DOHH2 (cell line): Measurements from ENCODE around the gene SOX1.

Experiments used
- CTCF ChIP-seq: fragments of 200-600 bp; sonication (generic); IDR thresholded peaks from one replicate; pipeline ENCODE4 v1.5.1; 2014; ENCODE audit warnings: antibody characterized with exemption, mild to moderate bottlenecking, low read depth, low read length; ENCODE audit not compliant: poor library complexity, severe bottlenecking
- EZH2phosphoT487 ChIP-seq: fragments of 200-600 bp; sonication (generic); IDR thresholded peaks from 2 replicates; pipeline ENCODE4 v1.6.1; 2017; ENCODE audit warnings: borderline replicate concordance, mild to moderate bottlenecking, antibody characterized with exemption, low read length, moderate library complexity, mixed read lengths

GRCh38 chr13:112060282-112060830 is 6.6 kb upstream of the SOX1 start:
- TF ChIP-seq CTCF (no peak), EZH2phosphoT487 (no peak)
